GM21360 (cell line): Measurements from ENCODE around the gene MAGEB4.
A peak's percentile ranks its signal among the peaks of the same experiment; 100 is the strongest.
"Not testable (repeated sequence)": the region's sequence is repeated elsewhere in the genome, so short reads cannot be mapped to it uniquely, and the experiment has no call there.

Experiments used
- ATAC-seq: cut with Tn5 transposase; IDR thresholded peaks from one replicate; pipeline ENCODE4 v1.9.1; 2021; ENCODE audit warnings: mild to moderate bottlenecking, moderate library complexity; ENCODE audit not compliant: unreplicated experiment

Gene MAGEB4, protein sequence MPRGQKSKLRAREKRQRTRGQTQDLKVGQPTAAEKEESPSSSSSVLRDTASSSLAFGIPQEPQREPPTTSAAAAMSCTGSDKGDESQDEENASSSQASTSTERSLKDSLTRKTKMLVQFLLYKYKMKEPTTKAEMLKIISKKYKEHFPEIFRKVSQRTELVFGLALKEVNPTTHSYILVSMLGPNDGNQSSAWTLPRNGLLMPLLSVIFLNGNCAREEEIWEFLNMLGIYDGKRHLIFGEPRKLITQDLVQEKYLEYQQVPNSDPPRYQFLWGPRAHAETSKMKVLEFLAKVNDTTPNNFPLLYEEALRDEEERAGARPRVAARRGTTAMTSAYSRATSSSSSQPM

DNA sequence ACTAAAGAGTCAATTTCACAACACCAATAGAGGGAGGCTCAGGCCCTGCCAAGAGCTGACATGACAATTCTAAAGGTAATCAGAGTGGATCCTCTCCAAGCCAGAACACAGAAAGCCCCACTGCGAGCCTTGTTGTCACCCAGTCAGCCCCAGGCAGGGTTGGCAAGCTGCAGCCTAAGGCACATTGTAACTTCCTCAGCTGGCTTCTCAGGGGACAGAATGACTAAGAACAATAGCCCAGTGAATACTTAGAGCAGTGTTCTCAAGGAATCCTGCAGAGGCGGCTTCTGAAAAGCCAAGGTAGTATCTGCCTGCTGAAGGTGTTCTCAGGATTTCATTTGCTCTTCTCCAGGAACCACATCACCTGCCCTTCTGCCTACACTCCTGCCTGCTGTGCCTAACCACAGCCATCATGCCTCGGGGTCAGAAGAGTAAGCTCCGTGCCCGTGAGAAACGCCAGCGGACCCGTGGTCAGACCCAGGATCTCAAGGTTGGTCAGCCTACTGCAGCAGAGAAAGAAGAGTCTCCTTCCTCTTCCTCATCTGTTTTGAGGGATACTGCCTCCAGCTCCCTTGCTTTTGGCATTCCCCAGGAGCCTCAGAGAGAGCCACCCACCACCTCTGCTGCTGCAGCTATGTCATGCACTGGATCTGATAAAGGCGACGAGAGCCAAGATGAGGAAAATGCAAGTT lies at the start of gene MAGEB4:
Gene MAGEB4, plus strand, starts transcription at position 277 of the 692 bp plus-strand sequence. Its CDS starts 136 bp downstream, at position 413.
- no peak for ATAC-seq

DNA sequence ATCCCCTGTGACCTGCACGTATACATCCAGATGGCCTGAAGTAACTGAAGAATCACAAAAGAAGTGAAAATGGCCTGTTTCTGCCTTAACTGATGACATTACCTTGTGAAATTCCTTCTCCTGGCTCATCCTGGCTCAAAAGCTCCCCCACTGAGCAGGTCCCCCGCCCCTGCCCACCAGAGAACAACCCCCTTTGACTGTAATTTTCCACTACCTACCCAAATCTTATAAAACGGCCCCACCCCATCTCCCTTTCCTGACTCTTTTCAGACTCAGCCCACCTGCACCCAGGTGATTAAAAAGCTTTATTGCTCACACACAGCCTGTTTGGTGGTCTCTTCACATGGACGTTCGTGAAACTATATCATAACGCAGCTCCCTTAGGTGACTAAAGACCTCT lies 47.9 kb upstream of the MAGEB4 start:
- ATAC-seq = not testable (repeated sequence)

GRCh38 chrX:30196322-30196721 lies 45.5 kb upstream of the MAGEB4 start:
- no peak for ATAC-seq

DNA sequence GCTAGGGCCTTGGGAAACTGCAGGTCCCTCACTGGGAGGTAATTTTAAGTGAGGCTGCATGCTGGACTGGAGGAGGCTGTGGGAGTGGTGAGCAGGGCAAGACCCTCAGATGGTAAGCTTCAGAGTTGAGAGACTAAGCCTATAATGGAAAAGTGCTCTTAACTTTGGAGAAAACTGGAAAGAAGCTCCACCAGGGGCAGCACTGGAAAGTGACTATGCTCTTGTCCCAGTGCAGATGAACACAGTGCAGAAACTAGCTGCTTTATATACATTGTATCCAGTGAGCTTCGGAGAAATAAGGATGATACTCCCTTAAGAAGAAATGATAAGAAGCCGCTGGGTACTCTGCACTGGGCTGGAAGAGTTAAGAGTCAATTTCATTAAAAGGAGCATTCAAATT lies 29.6 kb upstream of the MAGEB4 start:
- ATAC-seq = no peak

DNA sequence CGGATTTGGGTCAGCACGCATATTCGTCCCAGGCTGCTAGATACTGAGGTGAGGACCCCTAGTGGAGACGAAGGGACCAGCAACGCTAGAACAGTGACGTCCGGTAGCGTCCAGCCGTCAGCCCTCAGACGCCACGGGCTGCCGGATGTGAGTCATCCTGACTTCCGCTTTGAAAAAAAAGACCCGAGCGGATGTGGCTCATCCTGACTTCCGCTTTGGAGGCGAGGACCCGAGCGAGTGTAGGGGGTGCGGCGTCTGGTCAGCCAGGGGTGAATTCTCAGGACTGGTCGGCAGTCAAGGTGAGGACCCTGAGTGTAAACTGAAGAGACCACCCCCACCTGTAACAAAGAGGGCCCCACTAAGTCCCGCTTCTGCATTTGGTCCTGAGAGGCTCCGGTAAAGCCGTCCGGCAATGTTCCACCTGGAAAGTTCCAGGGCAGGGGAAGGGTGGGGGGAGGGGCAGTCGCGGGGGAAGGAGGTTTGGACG lies 26.4 kb upstream of the MAGEB4 start, which contains the start of gene MAGEB2:
Gene MAGEB2, plus strand, starts transcription at position 207 of the 487 bp plus-strand sequence. CDS start 3,018 bp downstream, outside the sequence.
- ATAC-seq = no peak

GRCh38 chrX:30217465-30217864 lies 24.3 kb upstream of the MAGEB4 start:
- ATAC-seq = no peak

DNA sequence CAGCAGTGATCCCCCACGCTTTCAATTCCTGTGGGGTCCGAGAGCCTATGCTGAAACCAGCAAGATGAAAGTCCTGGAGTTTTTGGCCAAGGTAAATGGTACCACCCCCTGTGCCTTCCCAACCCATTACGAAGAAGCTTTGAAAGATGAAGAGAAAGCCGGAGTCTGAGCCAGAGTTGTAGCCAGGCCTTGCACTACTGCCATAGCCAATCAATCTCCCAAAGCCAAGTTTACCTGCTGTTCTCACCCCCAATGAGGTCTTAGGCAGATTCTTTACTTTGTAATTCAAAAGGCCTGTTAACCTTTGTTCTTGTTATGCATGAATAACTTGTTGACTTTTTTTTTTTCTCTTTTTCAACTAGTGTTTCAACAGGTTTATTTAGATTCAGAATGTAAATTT lies 22.4 kb upstream of the MAGEB4 start:
- no peak for ATAC-seq

DNA sequence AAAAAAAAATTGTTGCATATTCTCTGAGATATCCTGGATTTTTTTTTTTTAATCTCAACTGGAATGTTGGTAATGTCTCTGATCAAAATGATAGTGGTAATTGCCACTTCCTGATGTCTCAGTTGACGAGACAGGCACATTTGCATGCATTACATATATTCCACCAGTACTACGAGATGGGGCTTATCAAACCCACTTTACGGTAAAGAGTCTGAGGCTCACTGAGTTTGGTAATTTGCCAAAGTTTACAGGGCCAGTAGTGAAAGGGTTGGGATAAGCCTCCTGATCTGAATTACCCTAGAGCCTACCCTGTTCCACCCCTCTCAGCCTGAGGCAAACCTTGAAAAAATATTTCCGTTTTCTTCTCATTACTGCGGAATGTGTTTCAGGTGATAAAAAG lies 21.1 kb upstream of the MAGEB4 start:
- ATAC-seq = no peak

- ATAC-seq = no peak
Measured at GRCh38 chrX:30224536-30224935, 17.3 kb upstream of the MAGEB4 start.

GRCh38 chrX:30228526-30228925 lies 13.3 kb upstream of the MAGEB4 start:
- no peak for ATAC-seq

DNA sequence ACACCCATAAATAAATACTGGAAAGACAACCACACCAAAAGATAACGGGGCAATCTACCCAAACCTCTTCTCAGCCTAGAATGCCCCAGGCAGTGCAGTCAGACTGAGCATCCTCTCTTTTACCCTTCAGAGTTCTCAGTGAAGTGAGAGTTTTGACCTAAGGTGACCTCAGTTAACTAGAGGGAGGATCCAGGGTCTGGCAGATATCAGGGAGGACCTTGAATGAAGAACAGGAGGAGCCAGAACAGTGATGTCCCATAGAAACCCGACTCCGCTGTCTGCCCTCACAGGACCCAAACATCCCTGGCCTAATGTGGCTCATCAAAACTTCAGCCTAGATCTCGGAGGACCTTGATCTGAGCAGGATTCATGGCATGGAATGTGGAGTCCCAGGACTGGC lies 11.4 kb upstream of the MAGEB4 start, which contains the start of gene MAGEB3:
Gene MAGEB3, plus strand, starts transcription at position 263 of the 400 bp plus-strand sequence. CDS start 5,268 bp downstream, outside the sequence.
- no peak for ATAC-seq

DNA sequence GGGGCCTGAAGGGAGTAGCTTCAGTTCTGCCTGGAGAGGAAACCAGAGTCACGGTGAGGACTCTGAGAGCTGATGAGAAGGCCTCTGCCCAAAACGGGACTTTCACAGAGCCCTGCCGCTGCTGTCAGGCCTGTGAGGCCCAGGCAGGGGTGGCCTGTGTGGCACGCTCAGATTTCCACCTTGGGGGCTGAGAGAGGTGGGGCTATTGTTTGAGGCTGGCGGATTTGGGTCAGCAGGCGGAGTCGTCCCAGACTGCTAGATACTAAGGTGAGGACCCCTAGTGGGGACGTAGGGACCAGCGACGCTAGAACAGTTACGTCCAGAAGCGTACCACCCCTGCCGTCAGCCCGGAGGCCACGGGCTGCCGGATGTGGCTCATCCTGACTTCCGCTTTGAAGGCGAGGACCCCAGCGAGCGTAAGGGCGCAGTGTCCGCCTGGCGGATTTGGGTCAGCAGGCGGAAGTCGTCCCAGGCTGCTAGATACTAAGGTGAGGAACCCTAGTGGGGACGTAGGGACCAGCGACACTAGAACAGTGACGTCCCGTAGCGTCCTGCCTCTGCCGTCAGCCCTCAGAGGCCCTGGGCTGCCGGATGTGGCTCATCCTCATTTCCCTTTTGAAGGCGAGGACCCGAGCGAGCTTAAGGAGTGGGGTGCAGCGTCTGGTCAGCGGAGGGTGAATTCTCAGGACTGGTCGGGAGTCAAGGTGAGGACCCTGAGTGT lies 5.1 kb downstream of the MAGEB4 start, which contains the start of gene MAGEB1:
Gene MAGEB1, plus strand, starts transcription at position 378 of the 721 bp plus-strand sequence. CDS start 3,348 bp downstream, outside the sequence.
- no peak for ATAC-seq

DNA sequence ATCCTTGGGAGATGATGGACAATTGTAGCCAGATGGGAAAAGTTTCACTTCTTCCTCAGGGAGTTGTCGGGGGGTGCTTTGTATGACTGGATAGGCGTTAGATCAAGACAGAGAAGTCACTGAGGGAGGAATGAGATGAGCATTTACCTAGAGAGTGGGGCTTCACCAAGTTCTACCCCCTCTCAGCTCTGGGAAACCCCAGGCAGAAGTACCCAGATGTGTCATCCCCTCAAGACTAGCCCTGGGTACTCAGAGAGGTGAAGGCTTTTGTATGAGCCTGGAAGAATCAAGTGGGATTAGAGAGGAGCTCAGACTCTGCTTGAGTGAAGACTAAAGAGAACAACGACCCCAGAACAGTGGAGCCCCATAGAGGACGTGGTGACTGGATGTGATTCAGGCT lies 7.1 kb downstream of the MAGEB4 start:
- peak; percentile 79 for ATAC-seq

DNA sequence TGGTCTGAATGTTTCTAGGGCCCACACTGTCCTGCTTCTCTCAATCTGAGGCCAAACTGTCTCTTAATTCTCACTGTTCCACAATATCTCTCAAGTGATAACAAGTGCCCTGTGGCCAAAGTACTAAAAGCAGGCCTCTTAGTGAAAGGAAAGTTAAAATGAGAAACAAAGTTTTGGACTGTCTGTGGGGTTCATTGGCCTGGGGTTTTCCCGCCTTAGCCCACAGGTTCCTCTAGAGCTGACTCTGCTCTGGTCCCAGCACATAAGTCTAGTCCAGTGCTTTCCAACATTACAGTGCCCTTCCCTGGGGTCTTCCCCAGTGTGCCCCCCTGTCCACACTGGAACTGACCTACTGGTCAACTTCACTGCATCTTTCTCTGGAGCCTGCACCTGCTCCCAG lies 11.5 kb downstream of the MAGEB4 start:
- ATAC-seq = peak; percentile 45

DNA sequence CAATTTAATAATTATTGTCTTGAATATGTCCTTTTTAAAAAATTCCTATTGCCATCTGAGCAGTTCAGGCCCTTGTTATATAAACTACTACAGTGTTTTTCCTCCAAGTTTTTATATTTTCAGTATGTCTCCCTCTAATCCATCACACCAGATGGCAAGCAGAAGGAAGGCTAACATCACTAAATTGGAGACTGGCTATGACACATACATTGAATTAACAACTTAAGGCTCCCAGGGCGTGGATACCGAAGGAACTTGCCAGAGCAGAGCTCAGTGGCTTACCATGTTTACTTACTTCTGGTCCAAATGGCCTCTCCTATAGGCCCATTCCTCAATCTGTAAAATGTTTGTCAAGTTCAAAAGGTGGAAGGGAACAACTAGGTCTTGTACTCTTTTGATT lies 18.1 kb downstream of the MAGEB4 start:
- no peak for ATAC-seq

DNA sequence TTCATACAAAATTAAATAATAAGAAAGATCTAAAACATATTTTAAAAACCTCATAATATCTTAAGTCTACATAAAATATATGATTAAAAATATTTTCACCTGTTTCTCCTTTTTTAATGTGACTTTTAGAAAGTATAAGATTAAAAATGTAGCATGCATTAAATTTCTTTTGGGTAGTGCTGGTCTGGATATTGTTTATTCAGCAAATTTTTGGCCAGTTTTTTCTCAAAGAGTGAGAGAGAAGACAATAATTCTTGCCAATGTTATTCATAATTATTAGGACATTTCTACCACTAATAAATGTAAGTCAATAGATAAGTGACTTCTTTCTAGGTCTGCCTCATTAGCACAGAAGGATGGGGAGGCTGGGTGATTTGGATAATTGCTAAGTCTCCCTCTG lies 19.2 kb downstream of the MAGEB4 start:
- no peak for ATAC-seq

DNA sequence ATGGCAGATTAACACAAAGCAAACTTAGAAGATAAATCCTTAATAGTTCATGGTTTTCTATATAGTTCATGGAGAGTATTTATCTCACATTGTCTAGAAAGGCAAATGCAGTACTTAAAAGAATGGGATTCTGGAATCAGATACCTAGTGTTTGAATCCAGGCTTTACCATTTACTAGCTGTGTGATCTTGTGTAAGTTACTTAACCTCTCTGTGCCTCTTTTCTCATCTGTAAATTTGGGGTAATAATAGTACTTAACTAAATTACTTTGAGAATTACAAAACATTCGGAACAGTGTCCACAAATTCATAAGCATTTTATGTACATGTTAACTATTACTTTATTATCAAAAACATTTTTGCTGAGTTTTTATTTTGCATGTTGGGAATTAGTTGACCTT lies 21.0 kb downstream of the MAGEB4 start:
- no peak for ATAC-seq

DNA sequence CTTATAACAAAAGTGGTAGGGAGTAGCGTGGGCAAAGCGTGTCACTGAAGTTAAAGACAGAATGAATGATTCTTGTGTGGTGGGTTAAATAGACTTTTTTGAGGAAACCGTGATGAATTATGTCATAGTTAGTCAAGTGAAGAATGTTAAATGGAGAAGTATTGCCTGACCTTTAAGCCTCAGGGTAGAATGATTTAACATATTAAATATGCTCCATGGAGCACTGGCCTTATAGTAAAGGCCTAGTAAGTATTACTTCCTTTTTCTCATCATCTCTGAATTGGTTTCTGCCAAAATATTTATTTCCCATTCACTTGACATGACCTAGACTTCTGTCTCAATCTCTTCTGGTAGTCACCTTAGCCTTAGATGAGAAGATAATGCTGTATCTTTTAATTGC lies 28.8 kb downstream of the MAGEB4 start:
- no peak for ATAC-seq

- ATAC-seq = no peak
Measured at GRCh38 chrX:30275498-30275897, 33.7 kb downstream of the MAGEB4 start.

- ATAC-seq = no peak
Measured at GRCh38 chrX:30278365-30278764, 36.6 kb downstream of the MAGEB4 start.

DNA sequence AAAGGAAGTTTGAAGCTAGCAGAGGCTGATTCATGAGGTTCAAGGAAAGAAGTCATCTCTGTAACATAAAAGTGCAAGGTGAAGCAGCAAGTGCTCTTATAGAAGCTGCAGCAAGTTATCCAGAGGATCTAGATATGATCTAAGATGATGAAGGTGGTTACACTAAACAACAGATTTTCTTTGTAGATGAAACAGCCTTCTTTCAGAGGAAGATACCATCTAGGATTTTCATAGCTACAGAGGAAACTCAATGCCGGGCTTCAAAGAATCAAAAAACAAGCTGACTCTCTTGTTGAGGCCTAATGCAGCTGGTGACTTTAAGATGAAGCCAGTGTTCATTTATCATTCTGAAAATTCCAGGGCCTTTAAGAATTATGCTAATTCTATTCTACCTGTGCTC lies 38.6 kb downstream of the MAGEB4 start:
- no peak for ATAC-seq
